IMR-90 (cell line): ENCODE measurements around the gene ZNF580. TPM values are rescaled to one million over a fixed set of nuclear protein-coding genes. Genes with fewer than 3 reads are reported as not detected.

Experiments used
- ATAC-seq: fragments of 200-7000 bp; cut with Tn5 transposase; 2 replicates; pipeline ENCODE4 v1.9.1; 2020; ENCODE audit warnings: low read depth, mild to moderate bottlenecking, moderate library complexity
- BruUV-seq: library from RNA; stranded (reverse); fragments of 400-500 nt; replicated peaks from 2 replicates; lab custom pipeline; 2021; lab: Mats Ljungman, UMichigan
- CTCF ChIA-PET: fragments of 300-600 bp; formaldehyde crosslinking; extraction: SDS; loops from one replicate; lab custom pipeline; 2021; ENCODE audit warnings: antibody characterized with exemption; lab: Yijun Ruan, JAX
- POLR2A ChIA-PET: fragments of 300-600 bp; sonication (Branson Sonifier 250); formaldehyde crosslinking; loops from one replicate; lab custom pipeline; 2022; ENCODE audit warnings: antibody characterized with exemption; ENCODE audit not compliant: unreplicated experiment; lab: Charles Lee
- DNase-seq: peaks from one replicate; pipeline ENCODE4 v3.0.0; 2013
- H2AFZ ChIP-seq: replicated peaks from 2 replicates; pipeline ENCODE3; 2013; ENCODE audit warnings: low read length, mild to moderate bottlenecking; ENCODE audit not compliant: poor library complexity
- H2AK5ac ChIP-seq: 2 replicates; pipeline ENCODE4 v1.6.1; 2013; ENCODE audit warnings: low read depth, low read length, inconsistent platforms
- H2AK9ac ChIP-seq: replicated peaks from 2 replicates; pipeline ENCODE3; 2013; ENCODE audit warnings: mild to moderate bottlenecking, low read depth, low read length, moderate library complexity; ENCODE audit not compliant: poor library complexity
- H2BK120ac ChIP-seq: 2 replicates; pipeline ENCODE4 v1.6.1; 2013; ENCODE audit warnings: low read depth, low read length, inconsistent platforms
- H2BK15ac ChIP-seq: 3 replicates; pipeline ENCODE4 v1.6.1; 2013; ENCODE audit warnings: low read depth, low read length, inconsistent platforms
- H2BK20ac ChIP-seq: 2 replicates; pipeline ENCODE4 v1.6.1; 2013; ENCODE audit warnings: low read depth, mild to moderate bottlenecking, inconsistent platforms, low read length, moderate library complexity
- H2BK5ac ChIP-seq: 2 replicates; pipeline ENCODE4 v1.6.1; 2013; ENCODE audit warnings: mild to moderate bottlenecking, low read depth, low read length, inconsistent platforms; ENCODE audit not compliant: poor library complexity, severe bottlenecking
- H3K14ac ChIP-seq: replicated peaks from 2 replicates; pipeline ENCODE4 v1.6.1; 2013; ENCODE audit warnings: low read depth, low read length, inconsistent platforms
- H3K18ac ChIP-seq: 2 replicates; pipeline ENCODE4 v1.6.1; 2013; ENCODE audit warnings: low read depth, low read length, control low read depth
- H3K23ac ChIP-seq: 2 replicates; pipeline ENCODE4 v1.6.1; 2013; ENCODE audit warnings: low read depth, low read length, inconsistent platforms
- H3K27ac ChIP-seq: 2 replicates; pipeline ENCODE4 v1.5.1; 2013; ENCODE audit warnings: mild to moderate bottlenecking, control low read depth, low read length; ENCODE audit not compliant: insufficient read depth
- H3K27me3 ChIP-seq: 2 replicates; pipeline ENCODE4 v1.6.1; 2013; ENCODE audit warnings: low read length; ENCODE audit not compliant: control insufficient read depth, insufficient read depth
- H3K36me3 ChIP-seq: 2 replicates; pipeline ENCODE4 v1.6.1; 2013; ENCODE audit warnings: low read length, mixed read lengths; ENCODE audit not compliant: control insufficient read depth, insufficient read depth
- H3K4ac ChIP-seq: 2 replicates; pipeline ENCODE4 v1.6.1; 2013; ENCODE audit warnings: low read depth, low read length, inconsistent platforms
- H3K4me1 ChIP-seq: 2 replicates; pipeline ENCODE4 v1.6.1; 2013; ENCODE audit warnings: low read length, mixed read lengths; ENCODE audit not compliant: control insufficient read depth, insufficient read depth
- H3K4me2 ChIP-seq: 2 replicates; pipeline ENCODE4 v1.6.1; 2013; ENCODE audit warnings: low read depth, mild to moderate bottlenecking, control low read depth, low read length, moderate library complexity
- H3K4me3 ChIP-seq: 2 replicates; pipeline ENCODE4 v1.5.1; 2013; ENCODE audit warnings: low read depth, mild to moderate bottlenecking, control low read depth, low read length, moderate library complexity; ENCODE audit not compliant: insufficient read depth
- H3K56ac ChIP-seq: 2 replicates; pipeline ENCODE4 v1.6.1; 2013; ENCODE audit warnings: low read length, inconsistent platforms; ENCODE audit not compliant: insufficient read depth; ENCODE audit errors: extremely low read depth
- H3K79me1 ChIP-seq, 2 experiments: 2 replicates each; pipeline ENCODE4 v1.6.1; 2013; ENCODE audit warnings: low read length in 2 of 2, inconsistent platforms in 1 of 2, low read depth in 1 of 2
- H3K9ac ChIP-seq: 2 replicates; pipeline ENCODE4 v1.6.1; 2013; ENCODE audit warnings: low read depth, low read length, control low read depth
- H3K9me1 ChIP-seq: 2 replicates; pipeline ENCODE4 v1.6.1; 2013; ENCODE audit warnings: low read length, inconsistent platforms; ENCODE audit not compliant: insufficient read depth
- H3K9me3 ChIP-seq: 2 replicates; pipeline ENCODE4 v1.6.1; 2013; ENCODE audit warnings: low read length; ENCODE audit not compliant: control insufficient read depth, insufficient read depth
- H4K20me1 ChIP-seq: 2 replicates; pipeline ENCODE4 v1.6.1; 2013; ENCODE audit warnings: low read length, inconsistent platforms; ENCODE audit not compliant: insufficient read depth
- H4K5ac ChIP-seq: 2 replicates; pipeline ENCODE4 v1.6.1; 2013; ENCODE audit warnings: mild to moderate bottlenecking, low read depth, low read length, control low read depth
- H4K8ac ChIP-seq, 2 experiments: 2 replicates each; pipeline ENCODE4 v1.6.1; 2013; ENCODE audit warnings: low read depth in 2 of 2, low read length in 2 of 2, control low read depth in 1 of 2, inconsistent platforms in 1 of 2
- H4K91ac ChIP-seq: 2 replicates; pipeline ENCODE4 v1.6.1; 2013; ENCODE audit warnings: low read depth, low read length, inconsistent platforms; ENCODE audit not compliant: insufficient read depth
- CHD1 ChIP-seq: IDR thresholded peaks from 2 replicates; pipeline ENCODE4 v1.6.1; 2012; ENCODE audit warnings: low read depth, low read length, improper control_type of control experiment
- MAZ ChIP-seq: IDR thresholded peaks from 2 replicates; pipeline ENCODE4 v1.6.1; 2012; ENCODE audit warnings: low read depth, mild to moderate bottlenecking, low read length, improper control_type of control experiment, moderate library complexity, borderline replicate concordance
- NFE2L2 ChIP-seq: fragments of 150-350 bp; IDR thresholded peaks from 2 replicates; pipeline ENCODE4 v1.6.1; 2016; ENCODE audit warnings: low read depth, mild to moderate bottlenecking, low read length
- WGBS, 2 experiments: methylation state at CpG; one replicate each; pipeline versions ENCODE4 v1.1.5 to v1.1.7; 2013; ENCODE audit warnings: missing lambda C conversion rate in 2 of 2; ENCODE audit not compliant: insufficient read length in 1 of 2; ENCODE audit errors: extremely low coverage in 2 of 2; 5-methylcytosine and 5-hydroxymethylcytosine counted together
- dilution Hi-C: fragments of 300-500 bp; cut with HindIII; formaldehyde crosslinking; loops from one replicate; pipeline ENCODE4 v1.14.3; 2018; ENCODE audit warnings: low sequenced_read_pairs; ENCODE audit not compliant: unreplicated experiment
- in situ Hi-C: fragments of 300-500 bp; cut with MboI; formaldehyde crosslinking; loops from 3 replicates; pipeline ENCODE4 v1.14.3; 2019; ENCODE audit warnings: low sequenced_read_pairs, inconsistent platforms, mixed read lengths
- intact Hi-C: fragments of 100-400 bp; cut with micrococcal nuclease; formaldehyde crosslinking; loops from 2 replicates; pipeline ENCODE4 v1.10.0; 2022
- polyA plus RNA-seq, 3 experiments: library from polyadenylated mRNA; depleted of rRNA; stranded (reverse); fragments of >200 nt; gene quantifications; 2 replicates each; pipeline ENCODE4 v1.2.3, GENCODE V29; 2012; ENCODE audit warnings: low replicate concordance in 1 of 3
- total RNA-seq: library from RNA; depleted of rRNA; stranded (reverse); fragments of >200 nt; gene quantifications from 2 replicates; pipeline ENCODE4 v1.2.3, GENCODE V29; 2012

Gene ZNF580
- total and polyA plus RNA-seq, 2 of the 4 experiments (the other 2 are of a cell fraction): 1.4 to 36.9 TPM

GRCh38 chr19:55614711-55615542, 25.9 kb upstream of the ZNF580 start:
- Histone ChIP-seq H3K56ac (no peak overlapping the region), H4K91ac (no peak overlapping the region), H2BK20ac (no peak overlapping the region), H3K18ac (no peak overlapping the region), H3K23ac (no peak overlapping the region), H4K5ac (no peak overlapping the region), H2AK9ac (peak overlapping the region; percentile 65), H3K79me1 (peaks cover 28 to 51% of the 10 kb centered on the region in 2 experiments), H3K9me3 (peaks cover under 1% of the 10 kb centered on the region; the same call in 1 of the 2 replicates), H2BK120ac (no peak overlapping the region), H3K36me3 (peaks cover 36% of the 10 kb centered on the region), H3K27ac (no peak overlapping the region), H2AK5ac (no peak overlapping the region), H4K8ac (no peak overlapping the region), H3K9me1 (peaks cover 16% of the 10 kb centered on the region), H3K27me3 (no peaks in the 10 kb centered on the region), H2BK5ac (no peak overlapping the region), H4K20me1 (peaks cover 35% of the 10 kb centered on the region), H2BK15ac (no peak overlapping the region), H3K9ac (no peak overlapping the region), H3K4me1 (peaks cover 10% of the 10 kb centered on the region), H2AFZ (no peak overlapping the region), H3K14ac (no peak overlapping the region), H3K4ac (no peak overlapping the region), H3K4me3 (no peak overlapping the region), H3K4me2 (no peak overlapping the region)
- TF ChIP-seq NFE2L2 (no peak), CHD1 (no peak), MAZ (no peak)
- ATAC-seq: no peak
- POLR2A ChIA-PET: no interaction called here
- BruUV-seq: no TSS peak
- DNase-seq: no peak
- dilution Hi-C loops: no loop called here
- 98% methylated on average over 60 of the region's 98 CpGs; no CpG with 5 or more reads in 1 of the 2 experiments for WGBS, 2 experiments
- in situ Hi-C loops: no loop called here
- intact Hi-C loops: no loop called here
- CTCF ChIA-PET: no interaction called here
